ENCODE data around the gene KIDINS220. TPM values are rescaled to one million over a fixed set of nuclear protein-coding genes. Genes with fewer than 3 reads are reported as not detected.

KIDINS220 gene
- total RNA-seq, 1 donor from 2014 or later: 109 TPM

- Mint-ChIP-seq H3K9me3 (no peaks in the 10 kb centered on the region), H3K27ac (peak overlapping the region; percentile 100), H3K4me1 (peaks cover 40% of the 10 kb centered on the region)
Measured at GRCh38 chr2:8680822-8681760, 156.3 kb downstream of the KIDINS220 start.

GRCh38 chr2:8679827-8680731, 157.3 kb downstream of the KIDINS220 start:
- H3K4me3 Mint-ChIP-seq: peak overlapping the region; percentile 78

More at GRCh38 chr2:8680822-8681760, 156.3 kb downstream of the KIDINS220 start:
- Mint-ChIP-seq H3K36me3 (peaks cover 13% of the 10 kb centered on the region), H3K4me3 (peak overlapping the region; percentile 78), H3K27me3 (ENCODE audit: low read depth) (no peaks in the 10 kb centered on the region)
- TF ChIP-seq CTCF (IDR thresholded peaks at IDR 0.05; ENCODE audit: unreplicated experiment): no peak
- DNase-seq (ENCODE audit: low spot score in 2 of 2, unreplicated experiment in 2 of 2): peak; percentile 53 to 72

GRCh38 chr2:8679567-8679826, 157.9 kb downstream of the KIDINS220 start:
- peaks cover 2% of the 10 kb centered on the region for H3K9me3 Mint-ChIP-seq
- peaks cover 42% of the 10 kb centered on the region for H3K4me1 Mint-ChIP-seq
- peaks cover 16% of the 10 kb centered on the region for H3K36me3 Mint-ChIP-seq
- DNase-seq (ENCODE audit: low spot score in 2 of 2, unreplicated experiment in 2 of 2): no peak
- no peaks in the 10 kb centered on the region for H3K27me3 Mint-ChIP-seq (ENCODE audit: low read depth)
- peak overlapping the region; percentile 78 for H3K4me3 Mint-ChIP-seq
- peak overlapping the region; percentile 100 for H3K27ac Mint-ChIP-seq
- no peak for TF ChIP-seq CTCF (IDR thresholded peaks at IDR 0.05; ENCODE audit: unreplicated experiment)

More at GRCh38 chr2:8679827-8680731, 157.3 kb downstream of the KIDINS220 start:
- no peak for TF ChIP-seq CTCF (IDR thresholded peaks at IDR 0.05; ENCODE audit: unreplicated experiment)
- peak in 1 of 2 experiments; percentile 58 for DNase-seq (ENCODE audit: low spot score in 2 of 2, unreplicated experiment in 2 of 2)
- Mint-ChIP-seq H3K36me3 (peaks cover 13% of the 10 kb centered on the region), H3K27ac (peak overlapping the region; percentile 100), H3K9me3 (no peaks in the 10 kb centered on the region), H3K27me3 (ENCODE audit: low read depth) (no peaks in the 10 kb centered on the region), H3K4me1 (peaks cover 43% of the 10 kb centered on the region)

Other genes starting within 250 kb of the KIDINS220 start
- gene ID2, start 155.6 kb downstream of the KIDINS220 start, total RNA-seq: 231 to 240 TPM (median 239 TPM) in 3 replicates
- 51.4 to 54.2 TPM (median 53.0 TPM) in 3 replicates for gene MBOAT2, start 166.1 kb upstream of the KIDINS220 start, total RNA-seq